HCT116 (cell line): ENCODE data around the gene DCAF15. TPM values are rescaled to one million over a fixed set of nuclear protein-coding genes. Genes with fewer than 3 reads are reported as not detected.

Experiments used
- ATAC-seq: fragments of 200-7000 bp; cut with Tn5 transposase; 2 replicates; pipeline ENCODE4 v1.9.1; 2020; ENCODE audit warnings: mild to moderate bottlenecking, moderate library complexity
- BruUV-seq: library from RNA; stranded (reverse); fragments of 400-500 nt; replicated peaks from 2 replicates; lab custom pipeline; 2021; lab: Mats Ljungman, UMichigan
- CTCF ChIA-PET: fragments of 300-600 bp; sonication (Branson Sonifier 250); formaldehyde crosslinking; loops from one replicate; lab custom pipeline; 2021; ENCODE audit warnings: antibody characterized with exemption; lab: Charles Lee
- POLR2A ChIA-PET: fragments of 300-600, 350-600 bp; sonication (Branson Sonifier 250); formaldehyde crosslinking; loops from one replicate; lab custom pipeline; 2021; ENCODE audit warnings: antibody characterized with exemption; lab: Charles Lee
- RAD21 ChIA-PET, 2 experiments: fragments of 300-600 bp; sonication (Branson Sonifier 250); formaldehyde crosslinking; loops; one replicate each; lab custom pipeline; 2023; ENCODE audit warnings: low total read pairs in 2 of 2; ENCODE audit not compliant: uncharacterized antibody in 2 of 2, unreplicated experiment in 2 of 2, low non-redundant PET in 1 of 2; lab: Charles Lee
- DNase-seq: peaks from one replicate; pipeline ENCODE4 v3.0.0-alpha.2; 2010; ENCODE audit warnings: low read depth, low spot score
- H2AFZ ChIP-seq: fragments of 200-600 bp; shearing (Covaris generic), sonication (generic); 2 replicates; pipeline ENCODE4 v1.6.1; 2017; ENCODE audit warnings: low read depth, mixed run types, mixed read lengths, antibody characterized with exemption, low read length; ENCODE audit not compliant: poor library complexity, severe bottlenecking
- H3K27ac ChIP-seq: 2 replicates; pipeline ENCODE4 v1.5.1; 2012; ENCODE audit warnings: low read depth, low read length
- H3K27me3 ChIP-seq: fragments of 200-600 bp; sonication (generic); 2 replicates; pipeline ENCODE4 v1.6.1; 2016; ENCODE audit warnings: mixed run types, low read length, mixed read lengths; ENCODE audit not compliant: insufficient read depth
- H3K36me3 ChIP-seq, 2 experiments: fragments of 200-500 bp in 1 of 2; fragments of 200-600 bp in 1 of 2; sonication (Bioruptor generic) in 1 of 2; sonication (generic) in 1 of 2; 2 replicates each; pipeline versions ENCODE4 v1.5.1 to v1.6.1; 2014 to 2016; ENCODE audit warnings: low read length in 2 of 2, inconsistent platforms in 1 of 2, mixed read lengths in 1 of 2, mixed run types in 1 of 2; ENCODE audit not compliant: insufficient read depth in 2 of 2, control insufficient read depth in 1 of 2
- H3K4me1 ChIP-seq, 2 experiments: fragments of 200-600 bp in 1 of 2; sonication (generic) in 1 of 2; 2 replicates each; pipeline versions ENCODE4 v1.5.1 to v1.6.1; 2012 to 2017; ENCODE audit warnings: low read length in 2 of 2, inconsistent platforms in 1 of 2, mild to moderate bottlenecking in 1 of 2, mixed read lengths in 1 of 2, mixed run types in 1 of 2, moderate library complexity in 1 of 2; ENCODE audit not compliant: insufficient read depth in 2 of 2, control insufficient read depth in 1 of 2
- H3K4me2 ChIP-seq: fragments of 200-600 bp; sonication (generic); 2 replicates; pipeline ENCODE4 v1.6.1; 2017; ENCODE audit warnings: mixed run types, low read length, mixed read lengths
- H3K4me3 ChIP-seq, 2 experiments: fragments of 200-600 bp in 1 of 2; sonication (generic) in 1 of 2; replicated peaks in 1 of 2; 2 replicates each; pipeline ENCODE4 v1.5.1; 2011 to 2016; ENCODE audit warnings: low read length in 2 of 2, control low read depth in 1 of 2, low read depth in 1 of 2, mild to moderate bottlenecking in 1 of 2, mixed read lengths in 1 of 2, mixed run types in 1 of 2
- H3K79me2 ChIP-seq: fragments of 200-600 bp; sonication (generic); 2 replicates; pipeline ENCODE4 v1.6.1; 2017; ENCODE audit warnings: mild to moderate bottlenecking, mixed run types, low read length, moderate library complexity, mixed read lengths; ENCODE audit not compliant: insufficient read depth
- H3K9ac ChIP-seq: fragments of 200-600 bp; sonication (generic); 2 replicates; pipeline ENCODE4 v1.6.1; 2016; ENCODE audit warnings: low read length, mixed read lengths
- H3K9me2 ChIP-seq: fragments of 200-600 bp; sonication (generic), shearing (Covaris generic); 2 replicates; pipeline ENCODE4 v1.6.1; 2017; ENCODE audit warnings: mixed run types, mild to moderate bottlenecking, moderate library complexity; ENCODE audit not compliant: insufficient read depth
- H3K9me3 ChIP-seq, 2 experiments: fragments of 200-500 bp in 1 of 2; fragments of 200-600 bp in 1 of 2; sonication (Bioruptor generic) in 1 of 2; sonication (generic) in 1 of 2; 2 replicates each; pipeline ENCODE4 v1.6.1; 2014 to 2017; ENCODE audit warnings: low read length in 2 of 2, mixed read lengths in 2 of 2, inconsistent platforms in 1 of 2, low read depth in 1 of 2, mild to moderate bottlenecking in 1 of 2, mixed run types in 1 of 2, moderate library complexity in 1 of 2; ENCODE audit not compliant: control insufficient read depth in 1 of 2, insufficient read depth in 1 of 2
- H4K20me1 ChIP-seq: fragments of 200-600 bp; sonication (generic), shearing (Covaris generic); 2 replicates; pipeline ENCODE4 v1.6.1; 2017; ENCODE audit warnings: mixed run types, mild to moderate bottlenecking, moderate library complexity; ENCODE audit not compliant: insufficient read depth
- CBX3 ChIP-seq: IDR thresholded peaks from 2 replicates; pipeline ENCODE4 v1.6.1; 2012; ENCODE audit warnings: low read depth
- CEBPB ChIP-seq: IDR thresholded peaks from 2 replicates; pipeline ENCODE4 v1.6.1; 2012; ENCODE audit warnings: low read depth
- CTCF ChIP-seq, 3 experiments: fragments of 200-600 bp in 1 of 3; sonication (generic) in 1 of 3; IDR thresholded peaks in 2 of 3; conservative IDR thresholded peaks in 1 of 3; 2 replicates each; pipeline ENCODE4 v1.5.1; 2012 to 2017; ENCODE audit warnings: low read depth in 2 of 3, low read length in 2 of 3, antibody characterized with exemption in 1 of 3, borderline replicate concordance in 1 of 3, control low read depth in 1 of 3, mild to moderate bottlenecking in 1 of 3, mixed read lengths in 1 of 3, mixed run types in 1 of 3, moderate library complexity in 1 of 3; ENCODE audit not compliant: insufficient read depth in 1 of 3
- EZH2phosphoT487 ChIP-seq: fragments of 200-600 bp; IDR thresholded peaks from 2 replicates; pipeline ENCODE4 v1.6.1; 2018; ENCODE audit warnings: antibody characterized with exemption, borderline replicate concordance
- RAD21 ChIP-seq: IDR thresholded peaks from 2 replicates; pipeline ENCODE4 v1.6.1; 2012; ENCODE audit warnings: low read depth, mild to moderate bottlenecking
- SP1 ChIP-seq: IDR thresholded peaks from 2 replicates; pipeline ENCODE4 v1.6.1; 2012; ENCODE audit warnings: low read depth
- SRF ChIP-seq: IDR thresholded peaks from 2 replicates; pipeline ENCODE4 v1.6.1; 2012; ENCODE audit warnings: low read depth
- YY1 ChIP-seq: IDR thresholded peaks from 2 replicates; pipeline ENCODE4 v1.6.1; 2011; ENCODE audit warnings: low read length, low read depth, moderate library complexity, mild to moderate bottlenecking; ENCODE audit not compliant: insufficient replicate concordance; ENCODE audit errors: extremely low read depth
- ZNF274 ChIP-seq: fragments of 200-500 bp; sonication (Bioruptor generic); IDR thresholded peaks from 2 replicates; pipeline ENCODE4 v1.6.1; 2014; ENCODE audit warnings: mild to moderate bottlenecking, low read depth, low read length, inconsistent platforms
- intact Hi-C: fragments of 100-400 bp; cut with micrococcal nuclease; formaldehyde crosslinking; loops from 2 replicates; pipeline ENCODE4 v1.10.0; 2022
- total RNA-seq: library from RNA; stranded (reverse); gene quantifications from one replicate; pipeline ENCODE4 v1.2.1, GENCODE V29; 2021; ENCODE audit not compliant: unreplicated experiment

DCAF15 gene
- total RNA-seq, 1 experiment from 2014 or later, result 46.2 TPM

GRCh38 chr19:13962699-13963602, 10.6 kb downstream of the DCAF15 start:
- no peaks in the 10 kb centered on the region for H4K20me1 ChIP-seq
- intact Hi-C loops, result no loop called here
- no TSS peak for BruUV-seq
- peaks cover 8 to 12% of the 10 kb centered on the region in 2 experiments; a peak in 3 of 4 replicates for H3K36me3 ChIP-seq
- no peak overlapping the region for H3K4me2 ChIP-seq
- ChIA-PET RAD21 (no interaction called here), CTCF (no interaction called here), POLR2A (interaction anchor here (0.6 kb wide), 1 partner anchor 108 kb away, joined by 4 read pairs; no protein-coding TSS in a partner anchor)
- H3K27me3 ChIP-seq, result no peaks in the 10 kb centered on the region
- H3K9ac ChIP-seq, result no peak overlapping the region
- H2AFZ ChIP-seq, result no peak overlapping the region
- TF ChIP-seq CTCF (IDR thresholded peaks at IDR 0.05 in 2 of 3, conservative IDR thresholded peaks at IDR 0.05 in 1 of 3; ENCODE audit: borderline replicate concordance in 1 of 3, insufficient read depth in 1 of 3, low read depth in 2 of 3, low read length in 2 of 3) (no peak), CBX3 (no peak), SP1 (no peak), EZH2phosphoT487 (no peak), SRF (no peak), CEBPB (no peak), RAD21 (no peak), ZNF274 (no peak), YY1 (no peak)
- H3K4me3 ChIP-seq, result no peak overlapping the region
- no peaks in the 10 kb centered on the region for H3K9me3 ChIP-seq
- H3K9me2 ChIP-seq, result no peaks in the 10 kb centered on the region
- DNase-seq (no peak), ATAC-seq (no peak)
- H3K27ac ChIP-seq, result no peak overlapping the region
- no peaks in the 10 kb centered on the region for H3K79me2 ChIP-seq
- no peaks in the 10 kb centered on the region for H3K4me1 ChIP-seq
